Endothelial cell (in vitro differentiated cells): ENCODE measurements around the gene EIF2AK2. TPM values are rescaled to one million over a fixed set of nuclear protein-coding genes. Genes with fewer than 3 reads are reported as not detected.

Experiments
- DNase-seq: peaks from one replicate; pipeline ENCODE4 v3.0.0; 2021; ENCODE audit warnings: low spot score
- H3K27ac Mint-ChIP-seq: one replicate; pipeline ENCODE4 v1.8.0; 2021; ENCODE audit warnings: mixed read lengths, inconsistent platforms; ENCODE audit not compliant: unreplicated experiment
- H3K27me3 Mint-ChIP-seq: one replicate; pipeline ENCODE4 v1.8.0; 2021; ENCODE audit warnings: mild to moderate bottlenecking, moderate library complexity, mixed read lengths, inconsistent platforms; ENCODE audit not compliant: unreplicated experiment
- H3K36me3 Mint-ChIP-seq: one replicate; pipeline ENCODE4 v1.8.0; 2021; ENCODE audit warnings: mild to moderate bottlenecking, low read depth, mixed read lengths, inconsistent platforms; ENCODE audit not compliant: unreplicated experiment
- H3K4me1 Mint-ChIP-seq: one replicate; pipeline ENCODE4 v1.8.0; 2021; ENCODE audit warnings: mild to moderate bottlenecking, mixed read lengths, inconsistent platforms; ENCODE audit not compliant: unreplicated experiment
- H3K4me3 Mint-ChIP-seq: one replicate; pipeline ENCODE4 v1.8.0; 2021; ENCODE audit warnings: mild to moderate bottlenecking, mixed read lengths, inconsistent platforms; ENCODE audit not compliant: unreplicated experiment
- H3K9me3 Mint-ChIP-seq: one replicate; pipeline ENCODE4 v1.8.0; 2021; ENCODE audit warnings: mixed read lengths, inconsistent platforms; ENCODE audit not compliant: unreplicated experiment
- CTCF ChIP-seq: fragments of 200-600 bp; sonication (generic); IDR thresholded peaks from one replicate; pipeline ENCODE4 v1.5.0; 2021; ENCODE audit warnings: antibody characterized with exemption; ENCODE audit not compliant: unreplicated experiment
- total RNA-seq: library from RNA; stranded (reverse); fragmentation: NEBNext Ultra II Directional; extraction: Animal tissue kit (Norgen Biotek cat#: 25700); gene quantifications from one replicate; pipeline ENCODE4 v1.2.1, GENCODE V29; 2021; ENCODE audit not compliant: unreplicated experiment

Gene EIF2AK2
- total RNA-seq, 1 donor from 2014 or later: 32.9 TPM

- Mint-ChIP-seq H3K27me3 (peaks cover 2% of the 10 kb centered on the region), H3K4me1 (peaks cover 50% of the 10 kb centered on the region), H3K9me3 (no peaks in the 10 kb centered on the region), H3K36me3 (peaks cover 13% of the 10 kb centered on the region), H3K4me3 (no peak overlapping the region), H3K27ac (no peak overlapping the region)
- TF ChIP-seq CTCF: no peak
- no peak for DNase-seq
These were observed 3.6 kb downstream of the EIF2AK2 start for GRCh38 chr2:37153224-37153623.

DNA sequence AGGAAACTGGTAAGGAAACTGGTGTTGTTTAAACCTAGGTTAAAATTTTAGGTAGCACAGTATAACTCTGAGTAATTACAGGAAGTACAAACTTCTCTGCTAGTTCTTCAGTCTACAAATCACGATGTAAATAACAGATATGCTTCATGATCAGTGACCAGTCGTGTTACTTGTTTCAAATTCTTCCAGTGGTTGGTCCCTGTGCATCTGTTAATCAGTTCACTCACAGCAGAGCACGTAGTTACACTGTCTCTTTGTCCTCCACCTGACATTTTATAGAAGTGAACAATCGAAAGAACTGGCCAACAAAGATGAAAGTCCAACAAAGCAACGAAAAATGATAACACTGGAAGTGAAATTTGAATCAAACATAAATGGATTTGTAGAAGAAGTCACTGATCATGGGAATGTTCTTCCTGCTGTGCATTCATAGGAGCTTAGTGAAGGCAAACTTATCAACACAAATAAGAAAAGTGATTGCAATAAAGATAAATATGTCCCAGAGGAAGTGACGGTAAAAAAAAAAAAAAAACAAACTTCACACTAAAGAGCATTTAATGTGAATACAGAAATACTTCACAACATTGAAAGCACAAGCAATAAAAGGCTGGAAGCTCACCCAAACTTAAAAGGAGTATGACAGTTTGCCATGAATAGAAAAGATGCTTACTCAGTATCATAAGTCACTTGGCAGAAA, 7.0 kb downstream of the EIF2AK2 start:
- Mint-ChIP-seq H3K27me3 (peaks cover 4% of the 10 kb centered on the region), H3K9me3 (no peaks in the 10 kb centered on the region), H3K27ac (peak overlapping the region; percentile 74), H3K4me1 (peaks cover 31% of the 10 kb centered on the region), H3K4me3 (no peak overlapping the region), H3K36me3 (peaks cover 22% of the 10 kb centered on the region)
- DNase-seq: no peak
- TF ChIP-seq CTCF: no peak

DNA sequence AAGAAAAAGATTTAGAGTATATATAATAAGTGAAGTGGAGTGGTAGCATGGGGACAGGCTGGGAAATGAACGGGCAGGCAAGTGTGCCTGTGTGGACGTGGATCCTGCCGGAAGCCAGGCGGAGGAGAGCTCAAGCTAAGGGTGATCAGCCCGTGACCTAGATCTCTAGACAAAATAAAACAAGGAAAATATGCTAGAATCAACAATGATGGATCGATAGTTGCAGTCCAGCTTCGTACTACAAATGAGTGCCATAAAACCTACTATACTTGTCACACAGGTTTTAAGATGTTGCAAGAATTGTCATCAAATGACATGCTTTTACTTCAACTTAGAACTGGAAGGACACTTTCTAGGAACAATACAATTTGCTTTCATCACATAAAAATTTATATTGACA, 8.5 kb downstream of the EIF2AK2 start:
- Mint-ChIP-seq H3K4me1 (peaks cover 29% of the 10 kb centered on the region), H3K36me3 (peaks cover 22% of the 10 kb centered on the region), H3K27me3 (peaks cover 1% of the 10 kb centered on the region), H3K4me3 (no peak overlapping the region), H3K27ac (no peak overlapping the region), H3K9me3 (no peaks in the 10 kb centered on the region)
- no peak for DNase-seq
- no peak for TF ChIP-seq CTCF

GRCh38 chr2:37146062-37146461, 10.7 kb downstream of the EIF2AK2 start:
- TF ChIP-seq CTCF: no peak
- H3K9me3 Mint-ChIP-seq: no peaks in the 10 kb centered on the region
- peaks cover 19% of the 10 kb centered on the region for H3K4me1 Mint-ChIP-seq
- DNase-seq: no peak
- H3K36me3 Mint-ChIP-seq: peaks cover 20% of the 10 kb centered on the region
- H3K4me3 Mint-ChIP-seq: no peak overlapping the region
- no peak overlapping the region for H3K27ac Mint-ChIP-seq
- peaks cover 1% of the 10 kb centered on the region for H3K27me3 Mint-ChIP-seq

GRCh38 chr2:37143974-37144373, 12.8 kb downstream of the EIF2AK2 start:
- Mint-ChIP-seq H3K27ac (no peak overlapping the region), H3K4me1 (peaks cover 5% of the 10 kb centered on the region), H3K27me3 (peaks cover 1% of the 10 kb centered on the region), H3K36me3 (peaks cover 26% of the 10 kb centered on the region), H3K4me3 (no peak overlapping the region), H3K9me3 (no peaks in the 10 kb centered on the region)
- no peak for DNase-seq
- TF ChIP-seq CTCF: no peak
